IMR-90 (cell line): ENCODE results near the gene RPS6KA2. TPM values are rescaled to one million over a fixed set of nuclear protein-coding genes. Genes with fewer than 3 reads are reported as not detected.

Experiments
- ATAC-seq: fragments of 200-7000 bp; cut with Tn5 transposase; 2 replicates; pipeline ENCODE4 v1.9.1; 2020; ENCODE audit warnings: low read depth, mild to moderate bottlenecking, moderate library complexity
- BruUV-seq: library from RNA; stranded (reverse); fragments of 400-500 nt; replicated peaks from 2 replicates; lab custom pipeline; 2021; lab: Mats Ljungman, UMichigan
- CTCF ChIA-PET: fragments of 300-600 bp; formaldehyde crosslinking; extraction: SDS; loops from one replicate; lab custom pipeline; 2021; ENCODE audit warnings: antibody characterized with exemption; lab: Yijun Ruan, JAX
- POLR2A ChIA-PET: fragments of 300-600 bp; sonication (Branson Sonifier 250); formaldehyde crosslinking; loops from one replicate; lab custom pipeline; 2022; ENCODE audit warnings: antibody characterized with exemption; ENCODE audit not compliant: unreplicated experiment; lab: Charles Lee
- DNase-seq: peaks from one replicate; pipeline ENCODE4 v3.0.0; 2013
- H2AFZ ChIP-seq: replicated peaks from 2 replicates; pipeline ENCODE3; 2013; ENCODE audit warnings: low read length, mild to moderate bottlenecking; ENCODE audit not compliant: poor library complexity
- H2AK5ac ChIP-seq: 2 replicates; pipeline ENCODE4 v1.6.1; 2013; ENCODE audit warnings: low read depth, low read length, inconsistent platforms
- H2AK9ac ChIP-seq: replicated peaks from 2 replicates; pipeline ENCODE3; 2013; ENCODE audit warnings: mild to moderate bottlenecking, low read depth, low read length, moderate library complexity; ENCODE audit not compliant: poor library complexity
- H2BK120ac ChIP-seq: 2 replicates; pipeline ENCODE4 v1.6.1; 2013; ENCODE audit warnings: low read depth, low read length, inconsistent platforms
- H2BK15ac ChIP-seq: 3 replicates; pipeline ENCODE4 v1.6.1; 2013; ENCODE audit warnings: low read depth, low read length, inconsistent platforms
- H2BK20ac ChIP-seq: 2 replicates; pipeline ENCODE4 v1.6.1; 2013; ENCODE audit warnings: low read depth, mild to moderate bottlenecking, inconsistent platforms, low read length, moderate library complexity
- H2BK5ac ChIP-seq: 2 replicates; pipeline ENCODE4 v1.6.1; 2013; ENCODE audit warnings: mild to moderate bottlenecking, low read depth, low read length, inconsistent platforms; ENCODE audit not compliant: poor library complexity, severe bottlenecking
- H3K14ac ChIP-seq: replicated peaks from 2 replicates; pipeline ENCODE4 v1.6.1; 2013; ENCODE audit warnings: low read depth, low read length, inconsistent platforms
- H3K18ac ChIP-seq: 2 replicates; pipeline ENCODE4 v1.6.1; 2013; ENCODE audit warnings: low read depth, low read length, control low read depth
- H3K23ac ChIP-seq: 2 replicates; pipeline ENCODE4 v1.6.1; 2013; ENCODE audit warnings: low read depth, low read length, inconsistent platforms
- H3K27ac ChIP-seq: 2 replicates; pipeline ENCODE4 v1.5.1; 2013; ENCODE audit warnings: mild to moderate bottlenecking, control low read depth, low read length; ENCODE audit not compliant: insufficient read depth
- H3K27me3 ChIP-seq: 2 replicates; pipeline ENCODE4 v1.6.1; 2013; ENCODE audit warnings: low read length; ENCODE audit not compliant: control insufficient read depth, insufficient read depth
- H3K36me3 ChIP-seq: 2 replicates; pipeline ENCODE4 v1.6.1; 2013; ENCODE audit warnings: low read length, mixed read lengths; ENCODE audit not compliant: control insufficient read depth, insufficient read depth
- H3K4ac ChIP-seq: 2 replicates; pipeline ENCODE4 v1.6.1; 2013; ENCODE audit warnings: low read depth, low read length, inconsistent platforms
- H3K4me1 ChIP-seq: 2 replicates; pipeline ENCODE4 v1.6.1; 2013; ENCODE audit warnings: low read length, mixed read lengths; ENCODE audit not compliant: control insufficient read depth, insufficient read depth
- H3K4me2 ChIP-seq: 2 replicates; pipeline ENCODE4 v1.6.1; 2013; ENCODE audit warnings: low read depth, mild to moderate bottlenecking, control low read depth, low read length, moderate library complexity
- H3K4me3 ChIP-seq: 2 replicates; pipeline ENCODE4 v1.5.1; 2013; ENCODE audit warnings: low read depth, mild to moderate bottlenecking, control low read depth, low read length, moderate library complexity; ENCODE audit not compliant: insufficient read depth
- H3K56ac ChIP-seq: 2 replicates; pipeline ENCODE4 v1.6.1; 2013; ENCODE audit warnings: low read length, inconsistent platforms; ENCODE audit not compliant: insufficient read depth; ENCODE audit errors: extremely low read depth
- H3K79me1 ChIP-seq, 2 experiments: 2 replicates each; pipeline ENCODE4 v1.6.1; 2013; ENCODE audit warnings: low read length in 2 of 2, inconsistent platforms in 1 of 2, low read depth in 1 of 2
- H3K9ac ChIP-seq: 2 replicates; pipeline ENCODE4 v1.6.1; 2013; ENCODE audit warnings: low read depth, low read length, control low read depth
- H3K9me1 ChIP-seq: 2 replicates; pipeline ENCODE4 v1.6.1; 2013; ENCODE audit warnings: low read length, inconsistent platforms; ENCODE audit not compliant: insufficient read depth
- H3K9me3 ChIP-seq: 2 replicates; pipeline ENCODE4 v1.6.1; 2013; ENCODE audit warnings: low read length; ENCODE audit not compliant: control insufficient read depth, insufficient read depth
- H4K20me1 ChIP-seq: 2 replicates; pipeline ENCODE4 v1.6.1; 2013; ENCODE audit warnings: low read length, inconsistent platforms; ENCODE audit not compliant: insufficient read depth
- H4K5ac ChIP-seq: 2 replicates; pipeline ENCODE4 v1.6.1; 2013; ENCODE audit warnings: mild to moderate bottlenecking, low read depth, low read length, control low read depth
- H4K8ac ChIP-seq, 2 experiments: 2 replicates each; pipeline ENCODE4 v1.6.1; 2013; ENCODE audit warnings: low read depth in 2 of 2, low read length in 2 of 2, control low read depth in 1 of 2, inconsistent platforms in 1 of 2
- H4K91ac ChIP-seq: 2 replicates; pipeline ENCODE4 v1.6.1; 2013; ENCODE audit warnings: low read depth, low read length, inconsistent platforms; ENCODE audit not compliant: insufficient read depth
- NFE2L2 ChIP-seq: fragments of 150-350 bp; IDR thresholded peaks from 2 replicates; pipeline ENCODE4 v1.6.1; 2016; ENCODE audit warnings: low read depth, mild to moderate bottlenecking, low read length
- WGBS, 2 experiments: methylation state at CpG; one replicate each; pipeline versions ENCODE4 v1.1.5 to v1.1.7; 2013; ENCODE audit warnings: missing lambda C conversion rate in 2 of 2; ENCODE audit not compliant: insufficient read length in 1 of 2; ENCODE audit errors: extremely low coverage in 2 of 2; 5-methylcytosine and 5-hydroxymethylcytosine counted together
- dilution Hi-C: fragments of 300-500 bp; cut with HindIII; formaldehyde crosslinking; loops from one replicate; pipeline ENCODE4 v1.14.3; 2018; ENCODE audit warnings: low sequenced_read_pairs; ENCODE audit not compliant: unreplicated experiment
- in situ Hi-C: fragments of 300-500 bp; cut with MboI; formaldehyde crosslinking; loops from 3 replicates; pipeline ENCODE4 v1.14.3; 2019; ENCODE audit warnings: low sequenced_read_pairs, inconsistent platforms, mixed read lengths
- intact Hi-C: fragments of 100-400 bp; cut with micrococcal nuclease; formaldehyde crosslinking; loops from 2 replicates; pipeline ENCODE4 v1.10.0; 2022
- polyA plus RNA-seq, 3 experiments: library from polyadenylated mRNA; depleted of rRNA; stranded (reverse); fragments of >200 nt; gene quantifications; 2 replicates each; pipeline ENCODE4 v1.2.3, GENCODE V29; 2012; ENCODE audit warnings: low replicate concordance in 1 of 3
- total RNA-seq: library from RNA; depleted of rRNA; stranded (reverse); fragments of >200 nt; gene quantifications from 2 replicates; pipeline ENCODE4 v1.2.3, GENCODE V29; 2012

RPS6KA2 gene
- total and polyA plus RNA-seq, 2 of the 4 experiments (the other 2 are of a cell fraction) = 26.9 to 31.3 TPM

DNA sequence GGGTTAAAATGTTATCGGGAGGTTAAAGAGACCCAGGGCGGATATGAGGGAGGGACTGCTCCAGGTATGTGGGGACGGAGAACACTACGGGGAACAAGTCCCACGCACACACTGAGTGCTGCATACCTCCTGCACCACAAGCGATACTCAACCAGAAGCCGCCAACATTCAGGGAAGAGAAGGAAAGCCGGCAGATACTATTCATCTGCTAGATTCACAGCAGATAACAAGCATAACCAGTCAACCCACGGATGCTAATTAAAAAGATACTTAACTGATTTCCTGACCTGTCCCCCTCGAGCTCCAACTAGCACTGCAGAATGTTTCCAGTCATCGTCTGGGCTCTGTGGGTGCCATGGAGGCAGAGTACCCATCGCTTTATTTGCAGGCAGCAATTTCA lies 45.1 kb upstream of the RPS6KA2 start:
- H2BK15ac ChIP-seq = no peak overlapping the region
- H3K9me3 ChIP-seq = peaks cover 4% of the 10 kb centered on the region; the same call in 1 of the 2 replicates
- no peak overlapping the region for H3K18ac ChIP-seq
- no peak overlapping the region for H3K4ac ChIP-seq
- ATAC-seq (no peak), DNase-seq (no peak)
- intact Hi-C loops (no loop called here), dilution Hi-C loops (no loop called here), in situ Hi-C loops (no loop called here)
- no peak overlapping the region for H2BK120ac ChIP-seq
- H3K36me3 ChIP-seq = no peaks in the 10 kb centered on the region
- no TSS peak for BruUV-seq
- H3K27me3 ChIP-seq = peaks cover 37% of the 10 kb centered on the region
- H4K91ac ChIP-seq = no peak overlapping the region
- peaks cover 2% of the 10 kb centered on the region; the same call in 1 of the 2 replicates for H3K4me1 ChIP-seq
- no peak overlapping the region for H4K8ac ChIP-seq
- no peak overlapping the region for H3K9ac ChIP-seq
- ChIA-PET CTCF (no interaction called here), POLR2A (no interaction called here)
- H3K9me1 ChIP-seq = no peaks in the 10 kb centered on the region
- no peak overlapping the region for H4K5ac ChIP-seq
- H3K79me1 ChIP-seq = no peaks in the 10 kb centered on the region
- no peak overlapping the region for H2BK5ac ChIP-seq
- no peak overlapping the region for H2AK9ac ChIP-seq
- H3K14ac ChIP-seq = no peak overlapping the region
- H3K56ac ChIP-seq = no peak overlapping the region
- H3K4me3 ChIP-seq = no peak overlapping the region
- no peak overlapping the region for H2BK20ac ChIP-seq
- no peak overlapping the region for H3K27ac ChIP-seq
- 57% methylated on average over 6 of the region's 12 CpGs; no CpG with 5 or more reads in 1 of the 2 experiments for WGBS, 2 experiments
- H3K4me2 ChIP-seq = no peak overlapping the region
- H4K20me1 ChIP-seq = no peaks in the 10 kb centered on the region
- TF ChIP-seq NFE2L2 = no peak
- H2AK5ac ChIP-seq = no peak overlapping the region
- H3K23ac ChIP-seq = no peak overlapping the region
- no peak overlapping the region for H2AFZ ChIP-seq
